GM12878 (cell line): ENCODE measurements around the gene NF1. TPM values are rescaled to one million over a fixed set of nuclear protein-coding genes. Genes with fewer than 3 reads are reported as not detected.
A peak's percentile ranks its signal among the peaks of the same experiment; 100 is the strongest.

ENCODE experiments used
- ATAC-seq: fragments of 200-7000 bp; cut with Tn5 transposase; 3 replicates; pipeline ENCODE4 v1.9.1; 2020; ENCODE audit warnings: mild to moderate bottlenecking, moderate library complexity
- BruUV-seq: library from RNA; stranded (reverse); fragments of 400-500 nt; replicated peaks from 2 replicates; lab custom pipeline; 2021; lab: Mats Ljungman, UMichigan
- CTCF ChIA-PET: fragments of 300-600 bp; sonication (Branson Sonifier 250); formaldehyde crosslinking; extraction: SDS; loops from one replicate; lab custom pipeline; 2021; ENCODE audit warnings: inconsistent platforms; lab: Yijun Ruan, JAX
- POLR2A ChIA-PET: fragments of 350-600 bp; formaldehyde crosslinking; extraction: SDS; loops from one replicate; lab custom pipeline; 2021; ENCODE audit warnings: inconsistent platforms; lab: Charles Lee
- RAD21 ChIA-PET: fragments of 300-600 bp; sonication (Branson Sonifier 250); formaldehyde crosslinking; loops from one replicate; lab custom pipeline; 2023; ENCODE audit warnings: antibody characterized with exemption; ENCODE audit not compliant: unreplicated experiment; lab: Charles Lee
- SMC1A ChIA-PET: fragments of 300-600 bp; sonication (Branson Sonifier 250); formaldehyde crosslinking; loops from one replicate; lab custom pipeline; 2023; ENCODE audit not compliant: unreplicated experiment, uncharacterized antibody; lab: Charles Lee
- DNase-seq: peaks from one replicate; pipeline ENCODE4 v3.0.0-alpha.2; 2011; ENCODE audit warnings: low read depth, low spot score
- FAIRE-seq: peaks from 3 replicates; lab custom pipeline; 2011; peaks lifted over from hg19 to GRCh38; lab: Jason Lieb, UNC
- H2AFZ ChIP-seq: 2 replicates; pipeline ENCODE4 v1.6.0; 2011; ENCODE audit warnings: low read depth, low read length, control low read depth; ENCODE audit not compliant: control insufficient read depth
- H3K27ac ChIP-seq: 2 replicates; pipeline ENCODE4 v1.5.1; 2011; ENCODE audit warnings: control low read depth; ENCODE audit not compliant: control insufficient read depth, insufficient read depth
- H3K27me3 ChIP-seq, 2 experiments: replicated peaks in 1 of 2; 2 replicates each; pipeline versions ENCODE4 v1.6.0 to v1.6.1; 2011; ENCODE audit warnings: low read length in 1 of 2; ENCODE audit not compliant: control insufficient read depth in 2 of 2, insufficient read depth in 2 of 2
- H3K36me3 ChIP-seq, 2 experiments: 2 replicates each; pipeline ENCODE4 v1.5.1; 2011; ENCODE audit warnings: low read length in 1 of 2; ENCODE audit not compliant: control insufficient read depth in 2 of 2, insufficient read depth in 2 of 2
- H3K4me1 ChIP-seq: 2 replicates; pipeline ENCODE4 v1.6.1; 2011; ENCODE audit warnings: mild to moderate bottlenecking, low read length, moderate library complexity, mixed read lengths; ENCODE audit not compliant: control insufficient read depth, insufficient read depth
- H3K4me2 ChIP-seq: 2 replicates; pipeline ENCODE4 v1.6.0; 2011; ENCODE audit warnings: control low read depth; ENCODE audit not compliant: control insufficient read depth, insufficient read depth
- H3K4me3 ChIP-seq: fragments of 200-600 bp; sonication (generic); 2 replicates; pipeline ENCODE4 v1.5.1; 2016
- H3K79me2 ChIP-seq: 2 replicates; pipeline ENCODE4 v1.6.0; 2011; ENCODE audit warnings: low read length; ENCODE audit not compliant: control insufficient read depth, insufficient read depth
- H3K9ac ChIP-seq: 2 replicates; pipeline ENCODE4 v1.8.0; 2011; ENCODE audit warnings: low read length, control low read depth, mixed read lengths; ENCODE audit not compliant: control insufficient read depth, insufficient read depth
- H3K9me3 ChIP-seq: replicated peaks from 3 replicates; pipeline ENCODE4 v1.5.1; 2011; ENCODE audit warnings: mild to moderate bottlenecking, low read length; ENCODE audit not compliant: control insufficient read depth, insufficient read depth
- H4K20me1 ChIP-seq: 2 replicates; pipeline ENCODE4 v1.6.0; 2011; ENCODE audit not compliant: control insufficient read depth, insufficient read depth
- ATF2 ChIP-seq: IDR thresholded peaks from 2 replicates; pipeline ENCODE4 v1.6.1; 2012; ENCODE audit warnings: low read length, inconsistent platforms
- CBX5 ChIP-seq: sonication (generic); IDR thresholded peaks from 2 replicates; pipeline ENCODE4 v1.6.1; 2016; ENCODE audit warnings: low read depth, moderate library complexity, mild to moderate bottlenecking, inconsistent platforms
- CHD1 ChIP-seq: IDR thresholded peaks from 2 replicates; pipeline ENCODE4 v1.6.1; 2012; ENCODE audit warnings: low read depth, low read length, improper control_type of control experiment
- ETV6 ChIP-seq, 2 experiments: fragments of 450-650 bp in 1 of 2; IDR thresholded peaks in 1 of 2; conservative IDR thresholded peaks in 1 of 2; 2 replicates each; pipeline ENCODE4 v1.6.1; 2014; ENCODE audit warnings: antibody characterized with exemption in 1 of 2, borderline replicate concordance in 1 of 2, low read depth in 1 of 2, mild to moderate bottlenecking in 1 of 2, moderate library complexity in 1 of 2
- GABPA ChIP-seq: IDR thresholded peaks from 2 replicates; pipeline ENCODE4 v1.6.1; 2014; ENCODE audit warnings: antibody characterized with exemption, low read depth, mild to moderate bottlenecking, inconsistent platforms
- IRF3 ChIP-seq: fragments of 450-650 bp; IDR thresholded peaks from 2 replicates; pipeline ENCODE4 v1.6.1; 2014; ENCODE audit warnings: mild to moderate bottlenecking
- MAX ChIP-seq: IDR thresholded peaks from 2 replicates; pipeline ENCODE4 v1.6.1; 2012; ENCODE audit warnings: low read depth, low read length, improper control_type of control experiment
- MXI1 ChIP-seq: fragments of 150-350 bp; IDR thresholded peaks from 2 replicates; pipeline ENCODE4 v1.6.1; 2011; ENCODE audit warnings: low read depth, mild to moderate bottlenecking, inconsistent platforms, low read length, improper control_type of control experiment
- NR2F1 ChIP-seq: fragments of 450-650 bp; conservative IDR thresholded peaks from 2 replicates; pipeline ENCODE4 v1.6.1; 2017; ENCODE audit warnings: mild to moderate bottlenecking
- POU2F2 ChIP-seq: IDR thresholded peaks from 3 replicates; pipeline ENCODE4 v1.6.1; 2011; ENCODE audit warnings: low read depth, mild to moderate bottlenecking, low read length, borderline replicate concordance
- WGBS: methylation state at CpG from one replicate; pipeline ENCODE4 v1.1.6; 2016; ENCODE audit warnings: low lambda C conversion rate; ENCODE audit not compliant: insufficient replicate concordance, insufficient coverage; ENCODE audit errors: missing lambda C conversion rate; 5-methylcytosine and 5-hydroxymethylcytosine counted together
- in situ Hi-C: fragments of 300-500 bp; cut with MboI; formaldehyde crosslinking; loops from 9 replicates; pipeline ENCODE4 v1.14.3; 2018; ENCODE audit warnings: mixed read lengths
- intact Hi-C: fragments of 100-400 bp; cut with micrococcal nuclease; formaldehyde crosslinking; loops from one replicate; pipeline ENCODE4 v1.14.2; 2022; ENCODE audit not compliant: unreplicated experiment
- polyA plus RNA-seq, 11 experiments: library from polyadenylated mRNA; depleted of rRNA in 4 of 11; unstranded in 6 of 11; stranded (reverse) in 5 of 11; fragments of >200 nt; fragmentation: Nextera tagmentation in 4 of 11; fragmentation: Illumina TruSeq in 1 of 11; extraction: Ambion mirVana in 4 of 11; extraction: Trizol in 1 of 11; gene quantifications; 1 replicate in 1 of 11; 2 replicates in 10 of 11; pipeline versions ENCODE4 v1.2.1 to v1.2.3, GENCODE V29; 2011 to 2016; ENCODE audit warnings: inconsistent platforms in 2 of 11, missing spikeins in 2 of 11, low read depth in 1 of 11
- total RNA-seq, 4 experiments: library from RNA; depleted of rRNA in 3 of 4; stranded (reverse); fragments of >200 nt in 3 of 4; fragmentation: Illumina TruSeq in 1 of 4; extraction: Trizol in 1 of 4; gene quantifications; 2 replicates each; pipeline versions ENCODE4 v1.2.1 to v1.2.3, GENCODE V29; 2013 to 2021

Gene NF1
- total and polyA plus RNA-seq, 10 of the 15 experiments (the other 5 are each of a cell fraction or from before 2014, with no cell fraction given) = 2.5 to 31.8 (median 16.6) TPM

- TF ChIP-seq MAX (no peak), GABPA (no peak), NR2F1 (no peak), MXI1 (no peak), CBX5 (no peak)
Observed at GRCh38 chr17:31092475-31093064, 2.2 kb upstream of the NF1 start (continued).

- H3K4me2 ChIP-seq = peak overlapping the region; percentile 13; the same call in 1 of the 2 replicates
- H2AFZ ChIP-seq = peak overlapping the region; percentile 31
- no peaks in the 10 kb centered on the region for H4K20me1 ChIP-seq
- TF ChIP-seq CHD1 = 0 out of 2 replicates have a peak, but pooled peaks have one; percentile 31
- TF ChIP-seq ETV6 (conservative IDR thresholded peaks at IDR 0.05 in 1 of 2, IDR thresholded peaks at IDR 0.05 in 1 of 2; ENCODE audit: borderline replicate concordance in 1 of 2, low read depth in 1 of 2) = no peak
- no peak for TF ChIP-seq ATF2
- TF ChIP-seq MXI1 = no peak
- no peak for TF ChIP-seq POU2F2
- TF ChIP-seq IRF3 = no peak
- TF ChIP-seq, all 136 proteins: peak for 1
- Histone ChIP-seq H3K4me1 (no peaks in the 10 kb centered on the region), H3K9me3 (no peaks in the 10 kb centered on the region), H3K36me3 (no peaks in the 10 kb centered on the region), H3K79me2 (peaks cover 27% of the 10 kb centered on the region), H3K27me3 (no peaks in the 10 kb centered on the region), H3K27ac (no peak overlapping the region), H3K9ac (no peak overlapping the region; the same call in 1 of the 2 replicates), H3K4me3 (peak overlapping the region; percentile 100; the same call in 1 of the 2 replicates)
- no peak; the same call in 2 of the 3 replicates for ATAC-seq
- DNase-seq = no peak
- in situ Hi-C loops = no loop called here
- FAIRE-seq = no peak
- WGBS = 47% methylated on average over 17 of the region's 17 CpGs
- no TSS peak for BruUV-seq
- POLR2A ChIA-PET = interaction anchor here (0.5 to 1.1 kb wide), 3 partner anchors 53 to 794 kb away, joined by 3 read pairs; no protein-coding TSS in a partner anchor
- SMC1A ChIA-PET = interaction anchor here (1.0 to 1.6 kb wide), 3 partner anchors 12 to 123 kb away, joined by 3 to 4 read pairs (median 3); no protein-coding TSS in a partner anchor
- intact Hi-C loops = no loop called here
- RAD21 ChIA-PET = interaction anchor here (0.9 to 1.1 kb wide), 2 partner anchors 86 to 121 kb away, joined by 3 to 4 read pairs; no protein-coding TSS in a partner anchor
- CTCF ChIA-PET = interaction anchor here (0.6 to 2.3 kb wide), 2 partner anchors 45 to 122 kb away, joined by 3 to 10 read pairs; no protein-coding TSS in a partner anchor
Observed at GRCh38 chr17:31093866-31094599, 744 bp upstream of the NF1 start.
